Astrocyte of the cerebellum (primary cell): ENCODE measurements around the gene RBMS3.

ENCODE experiments used
- DNase-seq: peaks from one replicate; pipeline ENCODE4 v3.0.0-alpha.2; 2011; ENCODE audit warnings: low read depth
- H3K4me3 ChIP-seq: 2 replicates; pipeline ENCODE4 v1.5.1; 2011; ENCODE audit warnings: mild to moderate bottlenecking, low read depth, low read length, moderate library complexity
- CTCF ChIP-seq: IDR thresholded peaks from 2 replicates; pipeline ENCODE4 v1.5.1; 2012; ENCODE audit warnings: low read length, low read depth, moderate library complexity, mild to moderate bottlenecking; ENCODE audit errors: missing control alignments
- in situ Hi-C: cut with HindIII; loops from 2 replicates; pipeline ENCODE4 v1.10.0; 2017; ENCODE audit warnings: low sequenced_read_pairs

Gene RBMS3

DNA sequence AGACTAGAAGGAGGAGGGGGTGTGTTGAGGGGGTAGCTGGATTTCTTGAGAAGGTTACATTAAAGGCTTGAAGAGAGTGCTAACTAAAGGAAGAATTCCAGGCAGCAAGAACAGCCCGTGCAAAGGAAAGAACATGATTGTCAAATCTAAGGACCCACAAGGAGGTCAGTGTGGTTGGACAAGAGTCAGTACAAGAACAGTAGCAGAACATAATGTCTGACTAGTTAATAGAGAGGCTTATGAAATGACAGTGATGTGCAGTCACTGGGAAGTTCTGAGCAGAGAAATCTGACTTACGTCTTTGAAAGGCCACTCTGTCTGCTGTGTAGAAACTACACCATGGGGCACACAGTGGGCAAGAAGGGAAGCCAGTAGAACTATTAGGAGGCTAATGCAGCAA is 19.8 kb upstream of the RBMS3 start:
- DNase-seq, result no peak
- no peak for TF ChIP-seq CTCF
- in situ Hi-C loops, result no loop called here
- no peak overlapping the region for H3K4me3 ChIP-seq

DNA sequence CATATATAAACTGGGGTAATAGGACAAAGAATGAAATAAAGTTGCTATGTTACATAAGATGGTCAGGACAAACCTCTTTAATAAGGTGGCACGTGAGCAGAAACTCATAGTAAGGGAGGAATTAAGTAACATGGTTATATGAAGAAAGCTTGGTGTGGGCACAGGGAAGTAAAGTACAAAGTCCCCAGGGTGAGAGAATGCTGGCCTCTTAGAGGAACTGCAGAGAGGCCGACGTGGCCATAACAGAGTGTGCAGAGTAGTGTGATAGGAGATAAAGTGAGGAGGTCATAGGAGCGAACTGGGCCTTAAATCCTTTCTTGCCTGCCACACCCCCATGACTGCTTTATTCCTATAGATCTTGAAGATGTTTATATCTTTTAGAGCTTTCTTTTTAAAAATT is 17.4 kb upstream of the RBMS3 start:
- no peak for TF ChIP-seq CTCF
- H3K4me3 ChIP-seq, result no peak overlapping the region
- DNase-seq, result no peak
- in situ Hi-C loops, result no loop called here

GRCh38 chr3:29265509-29266072 is 15.3 kb upstream of the RBMS3 start:
- DNase-seq, result no peak
- in situ Hi-C loops, result no loop called here
- no peak for TF ChIP-seq CTCF

GRCh38 chr3:29267226-29267625 is 13.6 kb upstream of the RBMS3 start:
- H3K4me3 ChIP-seq, result no peak overlapping the region
- in situ Hi-C loops, result no loop called here
- no peak for DNase-seq
- no peak for TF ChIP-seq CTCF

More at GRCh38 chr3:29265509-29266072, 15.3 kb upstream of the RBMS3 start:
- no peak overlapping the region for H3K4me3 ChIP-seq

DNA sequence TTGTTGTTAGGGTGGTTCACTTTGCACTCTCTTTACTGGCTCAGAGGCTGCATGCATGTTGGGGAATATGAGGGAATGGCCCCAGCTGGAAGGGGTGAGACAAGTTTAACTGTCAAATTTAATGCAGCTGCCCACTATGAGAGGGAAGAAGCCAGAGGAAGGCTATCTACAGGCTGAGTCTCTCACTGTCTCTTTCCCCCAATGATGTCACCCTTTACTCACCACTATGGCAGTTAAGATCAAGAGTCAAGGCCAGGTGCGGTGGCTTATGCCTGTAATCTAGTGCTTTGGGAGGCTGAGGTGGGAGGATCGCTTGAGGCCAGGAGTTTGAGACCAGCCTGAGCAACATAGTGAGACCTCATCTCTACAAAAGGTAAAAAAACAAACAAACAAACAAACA is 12.2 kb upstream of the RBMS3 start:
- H3K4me3 ChIP-seq, result no peak overlapping the region
- no peak for TF ChIP-seq CTCF
- in situ Hi-C loops, result no loop called here
- no peak for DNase-seq

- no peak for TF ChIP-seq CTCF
- no peak for DNase-seq
- in situ Hi-C loops, result no loop called here
- no peak overlapping the region for H3K4me3 ChIP-seq
Observed at GRCh38 chr3:29270752-29271151, 10.1 kb upstream of the RBMS3 start.

DNA sequence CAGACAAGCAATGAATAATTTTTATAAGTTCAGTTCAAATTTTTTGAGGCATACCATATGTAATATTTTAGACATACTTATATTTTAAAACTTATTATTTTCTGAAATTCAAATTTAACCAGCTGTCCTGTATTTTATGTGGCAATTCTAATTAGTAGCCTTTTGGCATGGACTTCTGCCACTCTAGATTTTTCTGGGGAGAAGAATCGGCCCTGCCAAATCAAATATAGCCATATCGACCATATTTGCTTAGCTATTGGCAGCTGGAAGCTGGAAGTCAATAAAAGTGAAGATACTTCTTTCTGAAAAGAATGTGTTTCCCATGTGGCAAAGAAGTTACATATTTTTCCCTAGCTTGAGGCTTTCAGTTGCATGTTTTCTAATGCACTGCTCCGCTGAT is 9.4 kb upstream of the RBMS3 start:
- in situ Hi-C loops, result no loop called here
- no peak for TF ChIP-seq CTCF
- H3K4me3 ChIP-seq, result no peak overlapping the region
- no peak for DNase-seq
